SK-N-SH (cell line): ENCODE data around the gene CCDC24. TPM values are rescaled to one million over a fixed set of nuclear protein-coding genes. Genes with fewer than 3 reads are reported as not detected.

Experiments
- CTCF ChIA-PET: fragments of 300-600, 350-600 bp; formaldehyde crosslinking; extraction: SDS; loops from one replicate; lab custom pipeline; 2021; lab: Yijun Ruan, JAX
- POLR2A ChIA-PET: fragments of 350-600 bp; sonication (Branson Sonifier 250); formaldehyde crosslinking; extraction: SDS; loops from one replicate; lab custom pipeline; 2020; ENCODE audit warnings: antibody characterized with exemption, inconsistent platforms; lab: Yijun Ruan, JAX
- DNase-seq: peaks from one replicate; pipeline ENCODE4 v3.0.0; 2012
- H2AFZ ChIP-seq: fragments of 200-600 bp; sonication (generic); 2 replicates; pipeline ENCODE4 v1.8.1; 2016; ENCODE audit warnings: antibody characterized with exemption, mild to moderate bottlenecking, low read depth
- H3F3A ChIP-seq: fragments of 200-600 bp; sonication (generic); replicated peaks from 2 replicates; pipeline ENCODE3; 2016; ENCODE audit warnings: antibody characterized with exemption, mild to moderate bottlenecking; ENCODE audit not compliant: insufficient read depth
- H3K27ac ChIP-seq, 2 experiments: fragments of 200-500 bp in 1 of 2; fragments of 200-600 bp in 1 of 2; sonication (Bioruptor generic) in 1 of 2; sonication (generic), shearing (Covaris generic) in 1 of 2; 2 replicates each; pipeline versions ENCODE4 v1.5.1 to v1.6.1; 2014 to 2016; ENCODE audit warnings: low read depth in 2 of 2, inconsistent platforms in 1 of 2, low read length in 1 of 2, mild to moderate bottlenecking in 1 of 2, mixed read lengths in 1 of 2
- H3K27me3 ChIP-seq: fragments of 200-600 bp; sonication (generic), shearing (Covaris generic); 2 replicates; pipeline ENCODE4 v1.6.1; 2016; ENCODE audit warnings: mixed run types; ENCODE audit not compliant: insufficient read depth
- H3K36me3 ChIP-seq, 2 experiments: fragments of 200-500 bp in 1 of 2; fragments of 200-600 bp in 1 of 2; sonication (Bioruptor generic) in 1 of 2; sonication (generic) in 1 of 2; replicated peaks in 1 of 2; 2 replicates each; pipeline versions ENCODE3 to v1.5.1; 2014 to 2016; ENCODE audit warnings: low read length in 1 of 2, mild to moderate bottlenecking in 1 of 2; ENCODE audit not compliant: insufficient read depth in 2 of 2, control insufficient read depth in 1 of 2
- H3K4me1 ChIP-seq, 2 experiments: fragments of 200-500 bp in 1 of 2; fragments of 200-600 bp in 1 of 2; sonication (Bioruptor generic) in 1 of 2; sonication (generic), shearing (Covaris generic) in 1 of 2; 2 replicates each; pipeline versions ENCODE4 v1.5.1 to v1.6.1; 2014 to 2016; ENCODE audit warnings: low read depth in 1 of 2, low read length in 1 of 2, mixed run types in 1 of 2; ENCODE audit not compliant: insufficient read depth in 2 of 2, control insufficient read depth in 1 of 2
- H3K4me2 ChIP-seq: fragments of 200-600 bp; sonication (generic), shearing (Covaris generic); 2 replicates; pipeline ENCODE4 v1.6.1; 2017; ENCODE audit warnings: mixed run types
- H3K4me3 ChIP-seq, 2 experiments: fragments of 200-500 bp in 1 of 2; fragments of 200-600 bp in 1 of 2; sonication (Bioruptor generic) in 1 of 2; sonication (generic), shearing (Covaris generic) in 1 of 2; 2 replicates each; pipeline versions ENCODE4 v1.5.1 to v1.8.1; 2014 to 2016; ENCODE audit warnings: low read depth in 2 of 2, inconsistent platforms in 1 of 2, low read length in 1 of 2, mild to moderate bottlenecking in 1 of 2, mixed read lengths in 1 of 2, moderate library complexity in 1 of 2
- H3K79me2 ChIP-seq: fragments of 200-600 bp; sonication (generic); 2 replicates; pipeline ENCODE4 v1.8.1; 2017; ENCODE audit warnings: mild to moderate bottlenecking; ENCODE audit not compliant: insufficient read depth
- H3K9ac ChIP-seq: fragments of 200-600 bp; sonication (generic); 2 replicates; pipeline ENCODE4 v1.6.1; 2017; ENCODE audit warnings: mixed run types
- H3K9me2 ChIP-seq: fragments of 200-600 bp; sonication (generic); 2 replicates; pipeline ENCODE4 v1.6.1; 2017; ENCODE audit warnings: mixed run types
- H3K9me3 ChIP-seq: fragments of 200-600 bp; sonication (generic); 2 replicates; pipeline ENCODE4 v1.6.1; 2017; ENCODE audit warnings: mixed run types, mild to moderate bottlenecking, moderate library complexity
- H4K20me1 ChIP-seq: fragments of 200-600 bp; sonication (generic); 2 replicates; pipeline ENCODE4 v1.6.1; 2017; ENCODE audit warnings: mild to moderate bottlenecking, mixed run types; ENCODE audit not compliant: insufficient read depth
- CHD2 ChIP-seq: fragments of 150-350 bp; IDR thresholded peaks from 2 replicates; pipeline ENCODE4 v1.6.1; 2018; ENCODE audit warnings: low read length; ENCODE audit not compliant: partially characterized antibody
- FOXJ3 ChIP-seq: sonication (generic); formaldehyde crosslinking; IDR thresholded peaks from 2 replicates; pipeline ENCODE4 v1.5.1; 2020; ENCODE audit warnings: mild to moderate bottlenecking, missing genetic modification reagents
- FOXM1 ChIP-seq: IDR thresholded peaks from 2 replicates; pipeline ENCODE4 v1.4.0; 2012; ENCODE audit warnings: low read depth, mild to moderate bottlenecking
- GABPA ChIP-seq: IDR thresholded peaks from 2 replicates; pipeline ENCODE4 v1.4.0; 2012; ENCODE audit warnings: low read depth, mild to moderate bottlenecking
- JUND ChIP-seq: IDR thresholded peaks from 2 replicates; pipeline ENCODE4 v1.4.0; 2012
- MAX ChIP-seq: IDR thresholded peaks from 2 replicates; pipeline ENCODE4 v1.4.0; 2012; ENCODE audit warnings: low read depth
- MXI1 ChIP-seq: IDR thresholded peaks from 2 replicates; pipeline ENCODE4 v1.6.1; 2012; ENCODE audit warnings: mild to moderate bottlenecking, low read depth, low read length, improper control_type of control experiment
- NFIC ChIP-seq: IDR thresholded peaks from 2 replicates; pipeline ENCODE4 v1.4.0; 2012; ENCODE audit warnings: borderline replicate concordance
- POLR2AphosphoS5 ChIP-seq: IDR thresholded peaks from 2 replicates; pipeline ENCODE4 v1.6.1; 2012; ENCODE audit warnings: low read depth, low read length
- RXRA ChIP-seq: IDR thresholded peaks from 2 replicates; pipeline ENCODE4 v1.4.0; 2012; ENCODE audit warnings: low read depth, mild to moderate bottlenecking, borderline replicate concordance
- SIN3A ChIP-seq: IDR thresholded peaks from 2 replicates; pipeline ENCODE4 v1.6.1; 2012; ENCODE audit warnings: low read depth, mild to moderate bottlenecking, low read length, moderate library complexity, borderline replicate concordance
- SMC3 ChIP-seq: IDR thresholded peaks from 2 replicates; pipeline ENCODE4 v1.6.1; 2012; ENCODE audit warnings: low read depth, low read length, improper control_type of control experiment
- TAF1 ChIP-seq: IDR thresholded peaks from 2 replicates; pipeline ENCODE4 v1.6.1; 2012; ENCODE audit warnings: low read depth, mild to moderate bottlenecking, low read length, moderate library complexity, borderline replicate concordance
- TCF12 ChIP-seq: IDR thresholded peaks from 2 replicates; pipeline ENCODE4 v1.4.0; 2012
- USF2 ChIP-seq: fragments of 150-350 bp; IDR thresholded peaks from 2 replicates; pipeline ENCODE4 v1.6.1; 2017; ENCODE audit warnings: antibody characterized with exemption, low read length, low read depth, borderline replicate concordance
- YY1 ChIP-seq: IDR thresholded peaks from 2 replicates; pipeline ENCODE4 v1.4.0; 2012; ENCODE audit warnings: low read depth, mild to moderate bottlenecking
- WGBS: methylation state at CpG from one replicate; pipeline ENCODE4 v1.1.6; 2017; ENCODE audit warnings: low lambda C conversion rate; 5-methylcytosine and 5-hydroxymethylcytosine counted together
- polyA plus RNA-seq, 3 experiments: library from polyadenylated mRNA; depleted of rRNA; stranded (reverse); fragments of >200 nt; gene quantifications; 2 replicates each; pipeline ENCODE4 v1.2.3, GENCODE V29; 2012

CCDC24 gene
- 7.5 and 11.8 TPM in 2 replicates for polyA plus RNA-seq (2012; rRNA removed)
- polyA plus RNA-seq (2012; cell fraction: cytosol; rRNA removed), result 2.8 and 4.8 TPM in 2 replicates
- polyA plus RNA-seq (2012; cell fraction: nucleus; rRNA removed), result 34.1 and 39.2 TPM in 2 replicates

DNA sequence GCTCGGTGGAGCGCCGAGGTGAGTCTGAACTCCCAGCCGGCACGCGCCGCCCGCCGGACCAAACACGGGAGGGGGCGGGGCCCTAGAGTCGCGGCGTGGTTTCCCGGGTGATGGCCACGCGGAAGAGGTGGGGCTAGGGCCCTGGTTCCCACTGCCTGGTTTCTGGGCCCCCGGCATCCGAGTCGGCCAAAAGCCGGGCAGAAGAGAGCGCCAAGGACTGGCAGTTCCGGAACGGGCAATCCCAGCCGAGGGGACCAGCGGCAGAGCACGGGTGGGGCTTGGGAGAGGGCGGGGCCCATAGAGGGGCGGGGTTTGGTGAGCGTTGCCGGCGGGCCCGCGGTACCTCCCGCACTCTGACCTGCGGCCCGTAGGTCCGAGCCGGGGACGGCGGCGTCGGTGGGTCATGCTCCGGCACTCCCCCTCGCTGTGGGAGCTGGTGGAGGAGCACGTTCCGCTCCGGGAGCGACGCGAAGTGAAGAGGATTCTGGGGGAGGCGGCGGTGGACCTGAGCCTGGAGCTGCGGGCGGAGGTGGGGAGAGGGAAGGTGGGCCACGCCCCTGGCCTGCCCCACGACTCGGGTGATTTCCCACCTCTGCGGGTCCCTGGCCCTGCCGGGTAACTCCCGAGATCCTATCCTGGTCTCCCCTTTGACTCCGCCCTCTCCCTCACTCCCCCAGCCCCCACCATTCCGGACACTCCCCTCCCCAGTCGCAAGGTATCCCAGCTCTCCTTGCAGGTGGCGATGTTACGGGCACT lies at the start of gene CCDC24:
Gene CCDC24, plus strand, starts transcription at position 124 of the 756 bp plus-strand sequence. Its CDS starts 280 bp downstream, at position 404.
- no peaks in the 10 kb centered on the region for H3K27me3 ChIP-seq
- CTCF ChIA-PET, result interaction anchor here (1.1 to 20.6 kb wide), 8 partner anchors 13 to 228 kb away, joined by 3 to 598 read pairs (median 5); partner anchors contain the start of genes ATP6V0B and SLC6A9
- H3K4me3 ChIP-seq, result peak within 1 kb of the TSS; percentile 71 to 75
- no peaks in the 10 kb centered on the region for H3K9me2 ChIP-seq
- H3K9ac ChIP-seq, result peak within 1 kb of the TSS; percentile 75
- H3K27ac ChIP-seq, result peak within 1 kb of the TSS; percentile 75 to 86
- peaks cover 8% of the 10 kb centered on the region for H3F3A ChIP-seq
- H3K9me3 ChIP-seq, result no peaks in the 10 kb centered on the region
- H3K4me1 ChIP-seq, result peaks cover 8 to 41% of the 10 kb centered on the region in 2 experiments; a peak in 3 of 4 replicates
- 13% methylated on average over 12 of the region's 66 CpGs for WGBS
- peak within 1 kb of the TSS; percentile 87 for H2AFZ ChIP-seq
- H3K36me3 ChIP-seq, result peaks cover 0 to 2% of the 10 kb centered on the region in 2 experiments
- peak within 1 kb of the TSS; percentile 90 for H3K4me2 ChIP-seq
- DNase-seq, result peak; percentile 91
- peak; percentile 19; the same call in 1 of the 2 replicates for TF ChIP-seq FOXJ3
- TF ChIP-seq GABPA, result peak; percentile 68
- peak; percentile 19; the same call in 1 of the 2 replicates for TF ChIP-seq JUND
- TF ChIP-seq SIN3A, result peak; percentile 69
- TF ChIP-seq CHD2, result peak; percentile 63
- no peak for TF ChIP-seq SMC3
- TF ChIP-seq YY1, result 0 out of 2 replicates have a peak, but pooled peaks have one; percentile 15
- no peak for TF ChIP-seq NFIC
- TF ChIP-seq POLR2AphosphoS5, result peak; percentile 65; the same call in 1 of the 2 replicates
- TF ChIP-seq MXI1, result peak; percentile 96
- TF ChIP-seq FOXM1, result no peak
- TF ChIP-seq MAX, result peak; percentile 81
- H4K20me1 ChIP-seq, result no peaks in the 10 kb centered on the region
- H3K79me2 ChIP-seq, result no peaks in the 10 kb centered on the region
- POLR2A ChIA-PET, result interaction anchor here (0.7 to 1.2 kb wide), 4 partner anchors 16 to 500 kb away, joined by 3 read pairs; partner anchors contain the start of genes ATP6V0B and SLC6A9

DNA sequence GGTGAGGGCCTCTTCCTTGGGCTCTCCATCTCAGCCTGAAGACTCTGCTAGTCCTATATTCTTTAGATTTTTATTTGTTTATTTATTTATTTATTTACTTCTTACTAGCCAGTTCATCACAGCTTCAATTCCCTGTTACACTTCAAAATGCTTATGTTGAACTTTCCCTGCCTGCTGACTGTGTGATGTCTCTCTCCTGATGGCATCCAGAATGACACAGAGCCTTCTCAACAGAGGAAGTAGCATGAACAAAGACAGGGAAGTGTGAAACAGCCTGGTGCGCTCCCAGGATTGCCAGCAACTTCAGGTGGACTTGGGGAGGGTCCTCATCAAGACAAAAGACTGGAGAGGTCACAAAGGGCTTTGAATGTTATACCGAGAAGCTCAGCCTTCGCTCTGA lies 49.0 kb upstream of the CCDC24 start:
- Histone ChIP-seq H3K4me3 (no peak overlapping the region), H3K36me3 (no peaks in the 10 kb centered on the region), H2AFZ (no peak overlapping the region), H3K79me2 (peaks cover 5% of the 10 kb centered on the region; the same call in 1 of the 2 replicates), H3K9me2 (no peaks in the 10 kb centered on the region), H3F3A (no peaks in the 10 kb centered on the region), H4K20me1 (no peaks in the 10 kb centered on the region), H3K27ac (no peak overlapping the region), H3K9ac (no peak overlapping the region), H3K27me3 (no peaks in the 10 kb centered on the region), H3K4me2 (no peak overlapping the region), H3K9me3 (no peaks in the 10 kb centered on the region), H3K4me1 (peaks cover 0 to 5% of the 10 kb centered on the region in 2 experiments; a peak in 1 of 4 replicates)
- ChIA-PET POLR2A (no interaction called here), CTCF (interaction anchor here (0.6 to 9.4 kb wide), 3 partner anchors 8 to 178 kb away, joined by 3 to 105 read pairs (median 75); partner anchors contain the start of gene ARTN)
- WGBS, result 94% methylated on average over 3 of the region's 3 CpGs
- TF ChIP-seq RXRA (no peak), SMC3 (no peak), TAF1 (no peak), SIN3A (no peak), TCF12 (no peak), USF2 (no peak), NFIC (no peak)
- no peak for DNase-seq
